Testis (tissue), 3 donors: ENCODE measurements around the gene RETREG2. TPM values are rescaled to one million over a fixed set of nuclear protein-coding genes. Genes with fewer than 3 reads are reported as not detected.
A peak's percentile ranks its signal among the peaks of the same experiment; 100 is the strongest.

Experiments
- DNase-seq: peaks from one replicate; pipeline ENCODE4 v3.0.0-alpha.2; 2019
- H3K27ac ChIP-seq, 2 donors: fragments of 200-600 bp; sonication (generic); one replicate each; pipeline ENCODE4 v1.5.1; 2019
- H3K27me3 ChIP-seq: fragments of 200-600 bp; sonication (generic); one replicate; pipeline ENCODE4 v1.5.1; 2019
- H3K36me3 ChIP-seq: fragments of 200-600 bp; sonication (generic); one replicate; pipeline ENCODE4 v1.5.1; 2017; ENCODE audit warnings: low read depth; ENCODE audit errors: missing control alignments
- H3K4me1 ChIP-seq: fragments of 200-600 bp; sonication (generic); one replicate; pipeline ENCODE4 v1.5.1; 2019
- H3K4me3 ChIP-seq, 2 donors: fragments of 200-600 bp; sonication (generic); one replicate each; pipeline ENCODE4 v1.5.1; 2017 to 2019
- H3K9me3 ChIP-seq: fragments of 200-600 bp; sonication (generic); one replicate; pipeline ENCODE4 v1.5.1; 2017
- POLR2A ChIP-seq: fragments of 450-650 bp; IDR thresholded peaks from one replicate; pipeline ENCODE4 v1.6.1; 2017; ENCODE audit warnings: antibody characterized with exemption, mild to moderate bottlenecking, moderate library complexity
- WGBS, 2 donors: methylation state at CpG; one replicate each; pipeline ENCODE4 v1.1.5; 2018; 5-methylcytosine and 5-hydroxymethylcytosine counted together
- intact Hi-C: fragments of 100-400 bp; cut with DNase I; formaldehyde crosslinking; loops from one replicate; pipeline ENCODE4 v1.15.1; 2023; ENCODE audit warnings: low total_unique reads
- polyA plus RNA-seq: library from polyadenylated mRNA; stranded (reverse); fragments of 350-450 nt; fragmentation: Illumina TruSeq; extraction: RNeasy Lipid Tissue Mini Kit (QIAGEN cat#74804); gene quantifications from one replicate; pipeline ENCODE4 v1.2.3, GENCODE V29; 2014; ENCODE audit warnings: low read depth, low replicate concordance; ENCODE audit not compliant: insufficient read depth
- total RNA-seq, 2 donors: library from RNA; depleted of rRNA; stranded (reverse); fragments of >200 nt; gene quantifications; one replicate each; pipeline ENCODE4 v1.2.3, GENCODE V29; 2016
- TF ChIP-seq, protein P1 (sequence below), 3 experiments: fragments of 450-650 bp in 2 of 3; fragments of 200-600 bp in 1 of 3; sonication (generic) in 1 of 3; IDR thresholded peaks; one replicate each; pipeline ENCODE4 v1.5.1; 2016 to 2019; ENCODE audit warnings: antibody characterized with exemption in 3 of 3, mild to moderate bottlenecking in 2 of 3, moderate library complexity in 1 of 3

Gene RETREG2
- total and polyA plus RNA-seq, 3 donors from 2014 or later, result 135 to 441 (median 138) TPM

DNA sequence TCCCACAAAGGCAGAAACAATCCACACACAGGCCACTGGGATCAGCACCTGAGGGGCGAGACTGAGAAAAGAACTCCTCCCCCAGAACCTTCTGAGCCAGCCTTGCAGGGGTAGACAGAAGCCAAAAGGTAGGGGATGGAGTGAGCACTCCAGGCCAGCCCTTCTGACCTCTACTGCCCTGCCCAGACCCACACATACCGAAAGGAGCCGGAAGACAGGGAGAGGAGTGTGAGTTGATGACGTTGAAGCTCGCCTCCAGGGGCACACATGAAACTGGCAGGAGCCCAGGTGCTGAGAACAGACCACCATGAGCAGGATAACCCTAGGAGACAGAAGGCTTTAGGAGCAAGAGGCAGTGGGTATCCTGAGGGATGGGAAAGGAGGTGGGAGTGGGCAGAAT is 10.1 kb upstream of the RETREG2 start:
- Histone ChIP-seq H3K36me3 (no peaks in the 10 kb centered on the region), H3K27me3 (no peaks in the 10 kb centered on the region), H3K4me1 (peaks cover 7% of the 10 kb centered on the region), H3K27ac (no peak overlapping the region), H3K9me3 (no peaks in the 10 kb centered on the region), H3K4me3 (no peak overlapping the region)
- intact Hi-C loops, result no loop called here
- no peak for DNase-seq
- TF ChIP-seq POLR2A, result no peak
- TF ChIP-seq, protein P1, sequence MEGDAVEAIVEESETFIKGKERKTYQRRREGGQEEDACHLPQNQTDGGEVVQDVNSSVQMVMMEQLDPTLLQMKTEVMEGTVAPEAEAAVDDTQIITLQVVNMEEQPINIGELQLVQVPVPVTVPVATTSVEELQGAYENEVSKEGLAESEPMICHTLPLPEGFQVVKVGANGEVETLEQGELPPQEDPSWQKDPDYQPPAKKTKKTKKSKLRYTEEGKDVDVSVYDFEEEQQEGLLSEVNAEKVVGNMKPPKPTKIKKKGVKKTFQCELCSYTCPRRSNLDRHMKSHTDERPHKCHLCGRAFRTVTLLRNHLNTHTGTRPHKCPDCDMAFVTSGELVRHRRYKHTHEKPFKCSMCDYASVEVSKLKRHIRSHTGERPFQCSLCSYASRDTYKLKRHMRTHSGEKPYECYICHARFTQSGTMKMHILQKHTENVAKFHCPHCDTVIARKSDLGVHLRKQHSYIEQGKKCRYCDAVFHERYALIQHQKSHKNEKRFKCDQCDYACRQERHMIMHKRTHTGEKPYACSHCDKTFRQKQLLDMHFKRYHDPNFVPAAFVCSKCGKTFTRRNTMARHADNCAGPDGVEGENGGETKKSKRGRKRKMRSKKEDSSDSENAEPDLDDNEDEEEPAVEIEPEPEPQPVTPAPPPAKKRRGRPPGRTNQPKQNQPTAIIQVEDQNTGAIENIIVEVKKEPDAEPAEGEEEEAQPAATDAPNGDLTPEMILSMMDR (IDR thresholded peaks at IDR 0.05), result no peak
- WGBS, 2 donors, result 59 to 62% methylated on average over 5 of the region's 5 CpGs

DNA sequence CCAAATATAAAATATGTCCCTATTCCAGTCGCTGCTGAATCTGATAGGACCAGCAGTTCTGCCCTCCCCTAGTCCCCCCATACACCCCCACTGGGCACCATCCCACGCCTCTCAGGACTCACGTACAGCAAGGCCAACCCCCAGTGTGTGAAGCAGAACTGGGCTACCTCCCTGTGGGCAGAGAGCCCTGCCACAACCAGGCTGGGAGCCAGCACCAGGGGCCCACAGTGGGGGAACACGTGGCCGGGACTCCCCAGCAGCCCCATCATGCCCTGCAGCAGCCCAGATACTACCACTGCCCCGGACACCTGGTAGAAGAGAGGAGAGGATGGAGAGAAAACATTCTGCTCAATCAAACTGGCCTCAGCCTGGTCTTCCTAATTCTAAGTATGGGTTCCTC is 9.5 kb upstream of the RETREG2 start:
- intact Hi-C loops, result no loop called here
- H3K27ac ChIP-seq, result no peak overlapping the region
- H3K4me3 ChIP-seq, result no peak overlapping the region
- H3K36me3 ChIP-seq, result no peaks in the 10 kb centered on the region
- TF ChIP-seq POLR2A, result no peak
- TF ChIP-seq, protein P1 (IDR thresholded peaks at IDR 0.05), result no peak
- 17 to 39% methylated on average over 1 to 6 of the region's 6 CpGs for WGBS, 2 donors
- no peaks in the 10 kb centered on the region for H3K27me3 ChIP-seq
- H3K9me3 ChIP-seq, result no peaks in the 10 kb centered on the region
- peaks cover 7% of the 10 kb centered on the region for H3K4me1 ChIP-seq
- DNase-seq, result no peak

DNA sequence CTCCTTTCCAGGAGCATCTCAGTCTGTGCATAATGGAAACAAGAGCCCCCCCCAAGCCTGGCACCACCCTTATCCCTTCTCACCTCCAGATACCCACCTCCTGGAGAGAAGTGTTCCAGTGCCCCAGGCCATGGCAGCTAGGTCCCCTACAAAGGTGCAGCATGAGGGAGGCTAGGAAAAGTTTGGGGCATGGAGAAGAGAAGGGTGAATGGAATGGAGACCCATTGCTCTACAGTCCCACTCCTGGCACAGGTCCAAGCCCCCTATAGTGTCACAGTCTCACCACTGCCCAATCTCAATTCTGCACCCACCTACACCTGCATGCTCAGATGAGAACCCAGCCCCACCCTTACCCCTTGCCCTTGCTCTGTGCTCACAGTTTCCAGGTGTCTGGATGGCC is 9.1 kb upstream of the RETREG2 start:
- H3K27me3 ChIP-seq, result no peaks in the 10 kb centered on the region
- no peak for DNase-seq
- no peaks in the 10 kb centered on the region for H3K9me3 ChIP-seq
- intact Hi-C loops, result no loop called here
- no peak overlapping the region for H3K4me3 ChIP-seq
- H3K4me1 ChIP-seq, result peaks cover 7% of the 10 kb centered on the region
- no peak overlapping the region for H3K27ac ChIP-seq
- TF ChIP-seq POLR2A, result no peak
- TF ChIP-seq, protein P1 (IDR thresholded peaks at IDR 0.05), result no peak
- no peaks in the 10 kb centered on the region for H3K36me3 ChIP-seq

DNA sequence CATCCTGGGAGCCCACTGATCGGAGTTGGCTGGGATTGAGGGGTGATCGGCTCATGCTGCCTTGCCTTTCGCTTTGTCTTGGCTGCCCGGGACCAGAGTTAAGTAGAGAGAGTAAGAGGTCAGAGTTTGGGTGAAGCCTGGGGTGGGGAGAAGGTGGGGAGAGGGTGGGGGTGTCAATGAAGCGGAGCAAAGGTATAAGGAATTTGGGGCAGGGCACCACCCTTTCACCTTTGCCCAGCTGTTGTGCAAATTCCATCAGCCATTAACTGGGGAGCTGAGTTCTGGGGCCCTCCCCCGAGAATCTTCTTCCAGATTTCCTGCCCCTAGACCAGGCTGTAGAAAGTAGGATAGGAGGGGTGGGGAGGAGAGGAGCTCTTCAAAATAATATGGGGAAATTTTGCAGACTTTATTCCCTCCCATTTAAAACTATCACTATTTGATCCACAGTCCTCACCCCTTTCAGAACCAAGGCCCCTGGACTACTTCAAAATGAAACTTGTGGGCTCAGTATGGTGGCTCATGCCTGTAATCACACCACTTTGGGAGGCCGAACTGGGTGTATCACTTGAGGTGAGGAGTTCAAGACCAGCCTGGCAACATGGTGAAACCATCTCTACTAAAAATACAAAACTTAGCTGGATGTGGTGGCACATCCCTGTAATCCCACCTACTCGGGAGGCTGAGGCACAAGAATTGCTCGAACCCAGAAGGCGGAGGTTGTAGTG is 8.0 kb upstream of the RETREG2 start, which contains the start of gene SLC23A3:
Gene SLC23A3 (minus strand): TSS at position 100 of the 725 bp plus-strand sequence. CDS start 45 bp downstream, at position 55.
- intact Hi-C loops, result no loop called here
- Histone ChIP-seq H3K27ac (peak within 1 kb of the TSS in 1 of 2 donors; percentile 71), H3K36me3 (no peaks in the 10 kb centered on the region), H3K4me1 (peaks cover 7% of the 10 kb centered on the region), H3K4me3 (no peak within 1 kb of the TSS), H3K27me3 (no peaks in the 10 kb centered on the region), H3K9me3 (no peaks in the 10 kb centered on the region)
- 89 to 93% methylated on average over 10 of the region's 10 CpGs for WGBS, 2 donors
- TF ChIP-seq POLR2A, result no peak
- TF ChIP-seq, protein P1 (IDR thresholded peaks at IDR 0.05), result no peak
- DNase-seq, result no peak

DNA sequence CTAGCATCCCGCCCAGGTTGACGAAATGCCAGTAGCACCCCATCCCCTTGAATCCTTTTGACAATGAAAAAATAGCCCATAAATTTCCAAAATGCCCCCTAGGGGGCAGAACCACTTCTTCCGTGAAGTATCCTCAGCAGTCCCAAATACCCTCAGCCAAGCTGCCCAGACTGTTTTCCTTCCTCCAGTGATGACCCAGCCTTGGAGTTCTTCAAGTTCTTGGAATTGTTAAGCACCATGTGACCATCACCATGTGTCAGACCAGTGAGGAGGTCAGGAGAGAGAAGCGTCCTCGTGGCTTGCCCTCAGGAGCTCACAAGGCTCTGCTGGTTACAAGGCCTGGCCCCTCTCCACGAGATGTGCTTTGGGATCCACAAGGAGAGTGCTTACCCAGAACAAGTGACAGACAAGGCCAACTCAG is 6.8 kb upstream of the RETREG2 start:
- DNase-seq, result peak; percentile 79
- no peaks in the 10 kb centered on the region for H3K36me3 ChIP-seq
- TF ChIP-seq, protein P1 (IDR thresholded peaks at IDR 0.05), result peak; percentile 53 to 79 (median 74)
- TF ChIP-seq POLR2A, result no peak
- peaks cover 12% of the 10 kb centered on the region for H3K4me1 ChIP-seq
- intact Hi-C loops, result no loop called here
- 41 to 51% methylated on average over 5 to 6 of the region's 6 CpGs for WGBS, 2 donors
- peak overlapping the region; percentile 6 to 71 for H3K27ac ChIP-seq
- H3K9me3 ChIP-seq, result no peaks in the 10 kb centered on the region
- H3K27me3 ChIP-seq, result no peaks in the 10 kb centered on the region
- H3K4me3 ChIP-seq, result no peak overlapping the region
